Measurements from ENCODE around the gene IFT88.

DNA sequence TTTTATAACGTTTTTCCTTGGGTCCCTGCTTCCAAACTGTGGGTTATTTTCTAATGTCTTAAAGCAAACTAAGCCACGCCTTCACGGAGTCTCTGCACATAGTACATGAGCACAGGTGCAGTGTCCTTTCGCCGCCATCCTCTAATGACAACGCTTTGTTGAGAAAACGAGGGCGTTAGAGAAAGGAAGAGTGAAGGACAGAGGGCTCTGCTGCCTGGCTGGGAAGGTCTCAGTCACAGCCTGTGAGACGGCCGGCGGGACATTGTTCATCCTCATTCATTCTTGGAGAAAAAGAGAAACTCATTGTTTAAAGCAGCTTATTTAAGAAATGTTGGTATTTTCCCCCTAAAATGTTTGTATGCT is 146.0 kb downstream of the IFT88 start:
- TF ChIP-seq, protein P1, sequence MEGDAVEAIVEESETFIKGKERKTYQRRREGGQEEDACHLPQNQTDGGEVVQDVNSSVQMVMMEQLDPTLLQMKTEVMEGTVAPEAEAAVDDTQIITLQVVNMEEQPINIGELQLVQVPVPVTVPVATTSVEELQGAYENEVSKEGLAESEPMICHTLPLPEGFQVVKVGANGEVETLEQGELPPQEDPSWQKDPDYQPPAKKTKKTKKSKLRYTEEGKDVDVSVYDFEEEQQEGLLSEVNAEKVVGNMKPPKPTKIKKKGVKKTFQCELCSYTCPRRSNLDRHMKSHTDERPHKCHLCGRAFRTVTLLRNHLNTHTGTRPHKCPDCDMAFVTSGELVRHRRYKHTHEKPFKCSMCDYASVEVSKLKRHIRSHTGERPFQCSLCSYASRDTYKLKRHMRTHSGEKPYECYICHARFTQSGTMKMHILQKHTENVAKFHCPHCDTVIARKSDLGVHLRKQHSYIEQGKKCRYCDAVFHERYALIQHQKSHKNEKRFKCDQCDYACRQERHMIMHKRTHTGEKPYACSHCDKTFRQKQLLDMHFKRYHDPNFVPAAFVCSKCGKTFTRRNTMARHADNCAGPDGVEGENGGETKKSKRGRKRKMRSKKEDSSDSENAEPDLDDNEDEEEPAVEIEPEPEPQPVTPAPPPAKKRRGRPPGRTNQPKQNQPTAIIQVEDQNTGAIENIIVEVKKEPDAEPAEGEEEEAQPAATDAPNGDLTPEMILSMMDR (IDR thresholded peaks at IDR 0.05): no peak
- TF ChIP-seq EP300 (IDR thresholded peaks at IDR 0.05) (no peak), POLR2A (IDR thresholded peaks at IDR 0.05) (no peak)
